ENCODE measurements around the gene PDE3A.

- TF ChIP-seq POLR2AphosphoS5 (IDR thresholded peaks at IDR 0.05) (no peak), CTCF (IDR thresholded peaks at IDR 0.05) (no peak), POLR2A (IDR thresholded peaks at IDR 0.05) (no peak)
Measured at GRCh38 chr12:20457582-20457981, 89.2 kb downstream of the PDE3A start.
